Fibroblast of the aortic adventitia (primary cell): ENCODE data around the gene MYO16. TPM values are rescaled to one million over a fixed set of nuclear protein-coding genes. Genes with fewer than 3 reads are reported as not detected.
A peak's percentile ranks its signal among the peaks of the same experiment; 100 is the strongest.

Source experiments
- DNase-seq: peaks from one replicate; pipeline ENCODE4 v3.0.0-alpha.2; 2010; ENCODE audit warnings: low read depth
- H3K4me3 ChIP-seq: 2 replicates; pipeline ENCODE4 v1.5.1; 2011; ENCODE audit warnings: low read depth, mild to moderate bottlenecking, control low read depth, low read length, moderate library complexity
- total RNA-seq: library from RNA; depleted of rRNA; stranded (reverse); fragments of >200 nt; gene quantifications from 2 replicates; pipeline ENCODE4 v1.2.3, GENCODE V29; 2012; ENCODE audit warnings: low replicate concordance
- TF ChIP-seq, protein P1 (sequence below): IDR thresholded peaks from 2 replicates; pipeline ENCODE4 v1.5.1; 2011; ENCODE audit warnings: mild to moderate bottlenecking, low read length, control low read depth, inconsistent platforms; ENCODE audit not compliant: insufficient read depth

MYO16 gene
- total RNA-seq, 1 donor, result under 0.01 TPM

GRCh38 chr13:108797354-108797753, 167.9 kb downstream of the MYO16 start:
- DNase-seq, result no peak
- TF ChIP-seq, protein P1, sequence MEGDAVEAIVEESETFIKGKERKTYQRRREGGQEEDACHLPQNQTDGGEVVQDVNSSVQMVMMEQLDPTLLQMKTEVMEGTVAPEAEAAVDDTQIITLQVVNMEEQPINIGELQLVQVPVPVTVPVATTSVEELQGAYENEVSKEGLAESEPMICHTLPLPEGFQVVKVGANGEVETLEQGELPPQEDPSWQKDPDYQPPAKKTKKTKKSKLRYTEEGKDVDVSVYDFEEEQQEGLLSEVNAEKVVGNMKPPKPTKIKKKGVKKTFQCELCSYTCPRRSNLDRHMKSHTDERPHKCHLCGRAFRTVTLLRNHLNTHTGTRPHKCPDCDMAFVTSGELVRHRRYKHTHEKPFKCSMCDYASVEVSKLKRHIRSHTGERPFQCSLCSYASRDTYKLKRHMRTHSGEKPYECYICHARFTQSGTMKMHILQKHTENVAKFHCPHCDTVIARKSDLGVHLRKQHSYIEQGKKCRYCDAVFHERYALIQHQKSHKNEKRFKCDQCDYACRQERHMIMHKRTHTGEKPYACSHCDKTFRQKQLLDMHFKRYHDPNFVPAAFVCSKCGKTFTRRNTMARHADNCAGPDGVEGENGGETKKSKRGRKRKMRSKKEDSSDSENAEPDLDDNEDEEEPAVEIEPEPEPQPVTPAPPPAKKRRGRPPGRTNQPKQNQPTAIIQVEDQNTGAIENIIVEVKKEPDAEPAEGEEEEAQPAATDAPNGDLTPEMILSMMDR, result no peak

GRCh38 chr13:108807841-108808240, 178.4 kb downstream of the MYO16 start:
- DNase-seq, result peak; percentile 35
- H3K4me3 ChIP-seq, result no peak overlapping the region
- TF ChIP-seq, protein P1, result no peak

More at GRCh38 chr13:108797354-108797753, 167.9 kb downstream of the MYO16 start:
- H3K4me3 ChIP-seq, result no peak overlapping the region

- H3K4me3 ChIP-seq, result no peak overlapping the region
- TF ChIP-seq, protein P1, result no peak
- DNase-seq, result no peak
These were observed 182.8 kb downstream of the MYO16 start for GRCh38 chr13:108812165-108812564.

GRCh38 chr13:108812661-108813060, 183.2 kb downstream of the MYO16 start:
- TF ChIP-seq, protein P1, result no peak
- no peak overlapping the region for H3K4me3 ChIP-seq
- DNase-seq, result no peak

- no peak for DNase-seq
- H3K4me3 ChIP-seq, result no peak overlapping the region
- TF ChIP-seq, protein P1, result no peak
These were observed 184.3 kb downstream of the MYO16 start for GRCh38 chr13:108813587-108814170.

- H3K4me3 ChIP-seq, result no peak overlapping the region
- TF ChIP-seq, protein P1, result no peak
- DNase-seq, result peak; percentile 48
These were observed 187.0 kb downstream of the MYO16 start for GRCh38 chr13:108816375-108816774.

- TF ChIP-seq, protein P1, result no peak
- H3K4me3 ChIP-seq, result no peak overlapping the region
- DNase-seq, result no peak
These were observed 198.2 kb downstream of the MYO16 start for GRCh38 chr13:108827646-108828045.
